SK-N-SH (cell line): ENCODE results near the gene ATP5F1A.

Experiments
- EP300 ChIP-seq, 2 experiments: IDR thresholded peaks; 2 replicates each; pipeline versions ENCODE4 v1.4.0 to v1.6.1; 2012; ENCODE audit warnings: borderline replicate concordance in 1 of 2, low read depth in 1 of 2, low read length in 1 of 2
- FOXJ3 ChIP-seq: sonication (generic); formaldehyde crosslinking; IDR thresholded peaks from 2 replicates; pipeline ENCODE4 v1.5.1; 2020; ENCODE audit warnings: mild to moderate bottlenecking, missing genetic modification reagents
- FOXM1 ChIP-seq: IDR thresholded peaks from 2 replicates; pipeline ENCODE4 v1.4.0; 2012; ENCODE audit warnings: low read depth, mild to moderate bottlenecking
- MAX ChIP-seq: IDR thresholded peaks from 2 replicates; pipeline ENCODE4 v1.4.0; 2012; ENCODE audit warnings: low read depth
- MXI1 ChIP-seq: IDR thresholded peaks from 2 replicates; pipeline ENCODE4 v1.6.1; 2012; ENCODE audit warnings: mild to moderate bottlenecking, low read depth, low read length, improper control_type of control experiment
- PBX3 ChIP-seq: IDR thresholded peaks from 2 replicates; pipeline ENCODE4; 2012
- REST ChIP-seq: IDR thresholded peaks from 2 replicates; pipeline ENCODE4 v1.6.1; 2012; ENCODE audit warnings: mild to moderate bottlenecking, low read depth, low read length, moderate library complexity
- SIN3A ChIP-seq: IDR thresholded peaks from 2 replicates; pipeline ENCODE4 v1.6.1; 2012; ENCODE audit warnings: low read depth, mild to moderate bottlenecking, low read length, moderate library complexity, borderline replicate concordance
- TEAD4 ChIP-seq: IDR thresholded peaks from 2 replicates; pipeline ENCODE4 v1.4.0; 2012; ENCODE audit warnings: mild to moderate bottlenecking, borderline replicate concordance; ENCODE audit not compliant: insufficient read depth
- ZBTB33 ChIP-seq: IDR thresholded peaks from 2 replicates; pipeline ENCODE4 v1.4.0; 2012; ENCODE audit warnings: low read depth, borderline replicate concordance
- TF ChIP-seq, protein P1 (sequence below): fragments of 200-600 bp; sonication (generic); IDR thresholded peaks from 2 replicates; pipeline ENCODE4 v1.6.1; 2017; ENCODE audit warnings: antibody characterized with exemption, mild to moderate bottlenecking, moderate library complexity

DNA sequence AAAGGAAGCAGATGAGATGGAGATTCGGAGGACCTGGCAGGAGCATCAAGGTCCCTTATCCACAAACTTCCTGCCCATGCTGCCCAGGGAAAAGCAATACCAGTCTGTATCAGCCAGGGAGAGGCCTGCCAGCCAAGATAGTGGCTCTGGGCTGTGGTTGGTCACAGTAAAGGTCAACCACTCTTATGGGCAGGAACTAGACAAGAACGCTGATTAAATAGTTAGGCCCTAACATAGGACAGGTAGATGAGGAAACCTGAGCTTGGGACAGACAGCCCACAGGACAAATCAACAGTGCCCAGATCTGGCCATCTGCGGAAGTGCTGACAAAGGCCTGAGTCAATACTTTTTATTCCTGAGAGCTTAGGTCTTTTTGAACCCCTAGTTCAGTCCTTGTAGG lies 36.7 kb downstream of the ATP5F1A start:
- TF ChIP-seq PBX3 (no peak), EP300 (IDR thresholded peaks at IDR 0.05; ENCODE audit: borderline replicate concordance in 1 of 2, low read depth in 1 of 2, low read length in 1 of 2) (no peak), ZBTB33 (no peak), FOXJ3 (CRISPR knock-in tag) (no peak), TEAD4 (no peak), SIN3A (no peak), MAX (no peak), FOXM1 (no peak), MXI1 (no peak), REST (no peak)
- TF ChIP-seq, protein P1, sequence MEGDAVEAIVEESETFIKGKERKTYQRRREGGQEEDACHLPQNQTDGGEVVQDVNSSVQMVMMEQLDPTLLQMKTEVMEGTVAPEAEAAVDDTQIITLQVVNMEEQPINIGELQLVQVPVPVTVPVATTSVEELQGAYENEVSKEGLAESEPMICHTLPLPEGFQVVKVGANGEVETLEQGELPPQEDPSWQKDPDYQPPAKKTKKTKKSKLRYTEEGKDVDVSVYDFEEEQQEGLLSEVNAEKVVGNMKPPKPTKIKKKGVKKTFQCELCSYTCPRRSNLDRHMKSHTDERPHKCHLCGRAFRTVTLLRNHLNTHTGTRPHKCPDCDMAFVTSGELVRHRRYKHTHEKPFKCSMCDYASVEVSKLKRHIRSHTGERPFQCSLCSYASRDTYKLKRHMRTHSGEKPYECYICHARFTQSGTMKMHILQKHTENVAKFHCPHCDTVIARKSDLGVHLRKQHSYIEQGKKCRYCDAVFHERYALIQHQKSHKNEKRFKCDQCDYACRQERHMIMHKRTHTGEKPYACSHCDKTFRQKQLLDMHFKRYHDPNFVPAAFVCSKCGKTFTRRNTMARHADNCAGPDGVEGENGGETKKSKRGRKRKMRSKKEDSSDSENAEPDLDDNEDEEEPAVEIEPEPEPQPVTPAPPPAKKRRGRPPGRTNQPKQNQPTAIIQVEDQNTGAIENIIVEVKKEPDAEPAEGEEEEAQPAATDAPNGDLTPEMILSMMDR = no peak
